ENCODE measurements around the gene CLNK.

GRCh38 chr4:10732235-10732913 is 47.8 kb upstream of the CLNK start:
- no peak for TF ChIP-seq CTCF (IDR thresholded peaks at IDR 0.05; ENCODE audit: low read length)
- TF ChIP-seq EZH2 (IDR thresholded peaks at IDR 0.05; ENCODE audit: borderline replicate concordance, low read length): no peak

All from OCI-LY1 (cell line).